PFSK-1 (cell line): ENCODE measurements around the gene HOXD12.

Source experiments
- FOXP2 ChIP-seq: optimal IDR thresholded peaks from 2 replicates; pipeline ENCODE3; 2011; ENCODE audit warnings: borderline replicate concordance, control low read depth, inconsistent platforms; ENCODE audit not compliant: insufficient read depth; ENCODE audit errors: extremely low read length, extremely low read depth
- POLR2AphosphoS5 ChIP-seq: IDR thresholded peaks from 2 replicates; pipeline ENCODE4 v1.6.1; 2012; ENCODE audit warnings: low read depth, mild to moderate bottlenecking, control low read depth, low read length, moderate library complexity
- REST ChIP-seq, 2 experiments: IDR thresholded peaks; 2 replicates each; pipeline versions ENCODE4 v1.6.1 to v1.8.0; 2011 to 2012; ENCODE audit warnings: low read depth in 2 of 2, low read length in 2 of 2, control low read depth in 1 of 2, inconsistent platforms in 1 of 2, mild to moderate bottlenecking in 1 of 2, moderate library complexity in 1 of 2; ENCODE audit not compliant: insufficient read depth in 1 of 2
- SIN3A ChIP-seq: IDR thresholded peaks from 2 replicates; pipeline ENCODE4 v1.6.1; 2012; ENCODE audit warnings: mild to moderate bottlenecking, low read length, moderate library complexity, borderline replicate concordance; ENCODE audit not compliant: insufficient read depth
- TAF1 ChIP-seq: IDR thresholded peaks from 2 replicates; pipeline ENCODE4 v1.6.1; 2012; ENCODE audit warnings: low read length, control low read depth, borderline replicate concordance; ENCODE audit not compliant: insufficient read depth

The HOXD12 gene

DNA sequence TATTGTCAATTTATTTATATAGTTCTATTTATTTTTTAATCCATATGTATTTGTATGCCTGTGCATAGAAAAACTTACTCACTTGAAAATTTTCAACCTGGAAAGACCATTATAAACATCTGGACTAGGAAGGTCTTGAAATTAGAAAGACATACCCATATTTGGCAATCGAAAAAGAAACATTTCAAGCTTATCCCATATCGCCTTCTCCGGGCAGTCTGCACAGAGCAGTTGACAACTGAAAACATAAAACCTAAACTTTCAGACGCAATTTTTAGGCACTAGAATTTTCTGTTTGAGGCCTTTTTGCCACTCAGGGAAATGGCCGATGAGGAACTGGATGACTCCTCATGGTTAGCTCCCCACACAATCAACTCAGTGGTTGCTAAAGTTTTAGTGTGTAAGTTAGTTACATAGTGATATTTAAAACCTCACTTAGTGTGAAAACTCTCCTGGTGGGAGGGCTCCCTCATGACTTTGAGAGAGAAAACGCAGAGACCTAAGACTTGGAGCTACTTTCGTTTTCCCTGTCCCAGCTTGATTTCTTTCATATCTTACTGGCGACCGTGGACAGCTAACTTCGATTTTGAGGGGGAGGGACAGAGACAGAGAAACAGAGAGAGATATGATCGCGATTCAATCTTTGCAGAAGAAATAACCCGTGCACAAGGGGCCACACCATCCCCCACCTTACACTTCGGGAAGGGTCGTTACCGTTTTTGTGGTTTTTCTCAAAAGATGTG, 3.2 kb upstream of the HOXD12 start:
- no peak for TF ChIP-seq REST (IDR thresholded peaks at IDR 0.05; ENCODE audit: insufficient read depth in 1 of 2, low read depth in 2 of 2, low read length in 2 of 2)
- no peak for TF ChIP-seq SIN3A

GRCh38 chr2:176096986-176097819, 2.4 kb upstream of the HOXD12 start:
- TF ChIP-seq POLR2AphosphoS5 (no peak), REST (IDR thresholded peaks at IDR 0.05; ENCODE audit: insufficient read depth in 1 of 2, low read depth in 2 of 2, low read length in 2 of 2) (no peak), SIN3A (no peak), TAF1 (no peak), FOXP2 (no peak)

- TF ChIP-seq TAF1, result no peak
- no peak for TF ChIP-seq FOXP2
- TF ChIP-seq POLR2AphosphoS5, result no peak
- TF ChIP-seq SIN3A, result no peak
- no peak for TF ChIP-seq REST (IDR thresholded peaks at IDR 0.05; ENCODE audit: insufficient read depth in 1 of 2, low read depth in 2 of 2, low read length in 2 of 2)
Measured at GRCh38 chr2:176097820-176098365, 1.7 kb upstream of the HOXD12 start.

DNA sequence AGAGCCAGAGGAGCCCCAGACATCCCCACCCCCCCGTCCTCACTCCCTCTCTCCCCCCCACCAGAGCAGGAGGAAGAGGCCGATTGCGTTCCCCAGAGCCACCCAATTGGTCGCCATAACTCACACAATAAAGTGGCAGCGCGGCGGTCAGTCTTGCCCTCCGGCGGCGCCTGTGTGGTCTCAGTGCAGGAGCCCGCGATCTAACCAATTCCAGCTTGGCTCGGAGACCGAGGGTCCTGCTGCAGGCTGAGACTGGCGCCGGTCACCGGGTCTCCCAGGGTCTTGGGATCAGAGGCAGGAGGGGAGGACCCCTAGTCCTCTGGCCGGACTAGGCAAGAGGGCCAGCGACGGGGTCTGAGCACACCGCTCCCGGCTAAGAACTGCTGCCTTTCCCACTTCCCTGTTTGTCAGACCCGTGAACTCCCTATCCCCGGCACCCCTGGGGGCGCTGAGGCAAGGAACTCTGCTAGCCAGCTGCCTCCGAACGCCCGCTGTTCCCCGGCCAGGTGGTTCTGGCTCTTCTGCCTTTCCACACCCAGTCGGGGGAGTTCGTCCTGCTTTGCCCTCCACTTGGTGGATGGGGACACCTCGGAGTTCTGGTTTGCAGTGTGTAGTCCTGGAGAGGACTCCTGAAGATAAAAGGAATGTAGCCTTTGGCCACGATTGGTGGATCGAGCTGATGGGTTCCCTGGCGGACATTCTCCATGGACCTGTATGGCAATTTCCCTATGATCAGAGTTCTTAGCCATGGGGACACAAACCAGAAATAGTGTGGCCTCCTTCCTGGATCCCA, 1.0 kb upstream of the HOXD12 start:
- TF ChIP-seq FOXP2, result no peak
- TF ChIP-seq SIN3A, result no peak
- no peak for TF ChIP-seq TAF1
- TF ChIP-seq REST (IDR thresholded peaks at IDR 0.05; ENCODE audit: insufficient read depth in 1 of 2, low read depth in 2 of 2, low read length in 2 of 2), result no peak
- no peak for TF ChIP-seq POLR2AphosphoS5
